H1 (cell line): ENCODE measurements around the gene ZNF333. TPM values are rescaled to one million over a fixed set of nuclear protein-coding genes. Genes with fewer than 3 reads are reported as not detected.
"Not testable (repeated sequence)": the region's sequence is repeated elsewhere in the genome, so short reads cannot be mapped to it uniquely, and the experiment has no call there.

Experiments
- CTCF ChIA-PET: fragments of 300-600 bp; sonication (Branson Sonifier 250); formaldehyde crosslinking; loops from one replicate; lab custom pipeline; 2021; ENCODE audit not compliant: partially characterized antibody; lab: Charles Lee
- POLR2A ChIA-PET: fragments of 300-600 bp; sonication (Branson Sonifier 250); formaldehyde crosslinking; loops from one replicate; lab custom pipeline; 2021; ENCODE audit warnings: inconsistent platforms; ENCODE audit not compliant: partially characterized antibody; lab: Charles Lee
- DNase-seq, 2 experiments: peaks; one replicate each; pipeline versions ENCODE4 v3.0.0 to v3.0.0-alpha.2; 2010 to 2022; ENCODE audit warnings: low spot score in 2 of 2, low read depth in 1 of 2, mixed read lengths in 1 of 2
- FAIRE-seq: peaks from 2 replicates; lab custom pipeline; 2011; peaks lifted over from hg19 to GRCh38; lab: Jason Lieb, UNC
- H2AFZ ChIP-seq: 2 replicates; pipeline ENCODE4 v1.8.1; 2012; ENCODE audit warnings: low read length, inconsistent platforms
- H2AK5ac ChIP-seq: 2 replicates; pipeline ENCODE4 v1.6.1; 2013; ENCODE audit warnings: low read depth, low read length
- H2BK120ac ChIP-seq: replicated peaks from 2 replicates; pipeline ENCODE3; 2013; ENCODE audit warnings: low read depth, low read length, inconsistent platforms
- H2BK12ac ChIP-seq: 2 replicates; pipeline ENCODE4 v1.6.1; 2013; ENCODE audit warnings: low read depth, low read length
- H2BK15ac ChIP-seq: 2 replicates; pipeline ENCODE4 v1.6.1; 2013; ENCODE audit warnings: low read length
- H2BK20ac ChIP-seq: 2 replicates; pipeline ENCODE4 v1.6.1; 2013; ENCODE audit warnings: low read length
- H2BK5ac ChIP-seq: 2 replicates; pipeline ENCODE4 v1.6.1; 2013; ENCODE audit warnings: low read depth, low read length
- H3K14ac ChIP-seq: 2 replicates; pipeline ENCODE4 v1.6.1; 2013; ENCODE audit warnings: inconsistent platforms; ENCODE audit not compliant: insufficient read length
- H3K18ac ChIP-seq: 2 replicates; pipeline ENCODE4 v1.6.1; 2013; ENCODE audit warnings: low read length; ENCODE audit errors: extremely low read depth
- H3K23ac ChIP-seq: 2 replicates; pipeline ENCODE4 v1.6.1; 2013; ENCODE audit warnings: inconsistent platforms; ENCODE audit not compliant: insufficient read length
- H3K23me2 ChIP-seq: 2 replicates; pipeline ENCODE4 v1.6.1; 2013; ENCODE audit warnings: low read depth, low read length
- H3K27ac ChIP-seq: 2 replicates; pipeline ENCODE4 v1.6.1; 2011; ENCODE audit warnings: low read depth, low read length, inconsistent platforms
- H3K27me3 ChIP-seq, 4 experiments: replicated peaks in 1 of 4; 1 replicate in 1 of 4; 2 replicates in 3 of 4; pipeline versions ENCODE4 v1.6.1 to v1.8.1; 2011 to 2013; ENCODE audit warnings: low read length in 3 of 4, mild to moderate bottlenecking in 3 of 4, inconsistent platforms in 2 of 4, mixed read lengths in 2 of 4, moderate library complexity in 1 of 4; ENCODE audit not compliant: control insufficient read depth in 3 of 4, insufficient read depth in 3 of 4; ENCODE audit errors: extremely low read depth in 1 of 4
- H3K36me3 ChIP-seq, 4 experiments: 2 replicates each; pipeline versions ENCODE4 v1.6.1 to v1.8.1; 2011 to 2013; ENCODE audit warnings: mild to moderate bottlenecking in 4 of 4, low read length in 3 of 4, moderate library complexity in 2 of 4, control low read depth in 1 of 4, inconsistent platforms in 1 of 4; ENCODE audit not compliant: insufficient read depth in 4 of 4, control insufficient read depth in 2 of 4
- H3K4ac ChIP-seq: replicated peaks from 2 replicates; pipeline ENCODE3; 2013; ENCODE audit warnings: low read length, low read depth, mixed read lengths, inconsistent platforms; ENCODE audit not compliant: insufficient read length
- H3K4me1 ChIP-seq, 4 experiments: replicated peaks in 1 of 4; 1 replicate in 1 of 4; 2 replicates in 3 of 4; pipeline versions ENCODE4 v1.6.1 to v1.8.1; 2011 to 2013; ENCODE audit warnings: low read length in 3 of 4, inconsistent platforms in 2 of 4, mixed read lengths in 1 of 4; ENCODE audit not compliant: insufficient read depth in 4 of 4, control insufficient read depth in 3 of 4
- H3K4me2 ChIP-seq, 2 experiments: 2 replicates each; pipeline versions ENCODE4 v1.6.1 to v1.8.1; 2011 to 2013; ENCODE audit warnings: low read depth in 2 of 2, low read length in 2 of 2, control low read depth in 1 of 2, inconsistent platforms in 1 of 2, mild to moderate bottlenecking in 1 of 2; ENCODE audit not compliant: insufficient read depth in 1 of 2
- H3K4me3 ChIP-seq, 4 experiments: fragments of 200-600, 300-600 bp in 1 of 4; sonication (generic), shearing (Covaris generic), sonication (Bioruptor Twin) in 1 of 4; 2 replicates each; pipeline versions ENCODE4 v1.5.1 to v1.8.1; 2011 to 2016; ENCODE audit warnings: low read length in 4 of 4, low read depth in 3 of 4, control low read depth in 2 of 4, inconsistent platforms in 2 of 4, mild to moderate bottlenecking in 2 of 4, mixed read lengths in 1 of 4, moderate library complexity in 1 of 4; ENCODE audit not compliant: insufficient read depth in 2 of 4; ENCODE audit errors: extremely low read depth in 1 of 4
- H3K56ac ChIP-seq: replicated peaks from 2 replicates; pipeline ENCODE3; 2013; ENCODE audit warnings: low read depth, mild to moderate bottlenecking, mixed read lengths, low read length, inconsistent platforms; ENCODE audit not compliant: insufficient read length
- H3K79me1 ChIP-seq: 2 replicates; pipeline ENCODE4 v1.6.1; 2013; ENCODE audit warnings: low read depth, low read length, control low read depth
- H3K79me2 ChIP-seq, 2 experiments: 2 replicates each; pipeline versions ENCODE4 v1.6.1 to v1.8.1; 2012 to 2013; ENCODE audit warnings: low read length in 2 of 2, mild to moderate bottlenecking in 2 of 2, inconsistent platforms in 1 of 2; ENCODE audit not compliant: insufficient read depth in 2 of 2, control insufficient read depth in 1 of 2
- H3K9ac ChIP-seq, 4 experiments: replicated peaks in 1 of 4; 1 replicate in 1 of 4; 2 replicates in 3 of 4; pipeline versions ENCODE4 v1.6.1 to v1.8.1; 2011 to 2013; ENCODE audit warnings: low read depth in 3 of 4, low read length in 3 of 4, control low read depth in 2 of 4, mild to moderate bottlenecking in 2 of 4, moderate library complexity in 2 of 4, inconsistent platforms in 1 of 4; ENCODE audit errors: extremely low read depth in 1 of 4
- H3K9me3 ChIP-seq, 2 experiments: 2 replicates each; pipeline versions ENCODE4 v1.6.1 to v1.8.1; 2012 to 2013; ENCODE audit warnings: mild to moderate bottlenecking in 2 of 2, moderate library complexity in 2 of 2, control low read depth in 1 of 2, inconsistent platforms in 1 of 2, low read depth in 1 of 2, low read length in 1 of 2, mixed read lengths in 1 of 2; ENCODE audit not compliant: insufficient read depth in 2 of 2
- H4K20me1 ChIP-seq, 2 experiments: replicated peaks in 1 of 2; 2 replicates each; pipeline versions ENCODE3 to v1.8.1; 2011 to 2013; ENCODE audit warnings: inconsistent platforms in 2 of 2, low read length in 2 of 2, mild to moderate bottlenecking in 1 of 2; ENCODE audit not compliant: insufficient read depth in 2 of 2, control insufficient read depth in 1 of 2
- H4K5ac ChIP-seq: 2 replicates; pipeline ENCODE4 v1.6.1; 2013; ENCODE audit warnings: low read length, low read depth, mixed read lengths, inconsistent platforms; ENCODE audit not compliant: insufficient read length
- H4K8ac ChIP-seq: 2 replicates; pipeline ENCODE4 v1.8.0; 2013; ENCODE audit warnings: mild to moderate bottlenecking, moderate library complexity, low read length, inconsistent platforms; ENCODE audit not compliant: insufficient read depth; ENCODE audit errors: extremely low read depth
- H4K91ac ChIP-seq: replicated peaks from 2 replicates; pipeline ENCODE3; 2013; ENCODE audit warnings: low read length, mixed read lengths, inconsistent platforms; ENCODE audit not compliant: insufficient read length
- WGBS, 2 experiments: shearing (Covaris generic) in 1 of 2; methylation state at CpG; one replicate each; pipeline versions ENCODE4 v1.1.6 to v1.1.7; 2013 to 2015; ENCODE audit warnings: low lambda C conversion rate in 2 of 2, mixed read lengths in 2 of 2, inconsistent platforms in 1 of 2, low coverage in 1 of 2, missing lambda C conversion rate in 1 of 2; ENCODE audit not compliant: insufficient replicate concordance in 2 of 2, insufficient coverage in 1 of 2, insufficient read length in 1 of 2; ENCODE audit errors: extremely low coverage in 1 of 2, missing lambda C conversion rate in 1 of 2; 5-methylcytosine and 5-hydroxymethylcytosine counted together
- polyA plus RNA-seq, 7 experiments: library from polyadenylated mRNA; depleted of rRNA in 3 of 7; stranded (reverse) in 5 of 7; unstranded in 2 of 7; fragments of >200 nt in 5 of 7; fragments of 200-250 nt in 2 of 7; gene quantifications; 1 replicate in 5 of 7; 2 replicates in 1 of 7; 4 replicates in 1 of 7; pipeline versions ENCODE4 v1.2.1 to v1.2.3, GENCODE V29; 2011 to 2013; ENCODE audit warnings: missing spikeins in 2 of 7, mixed read lengths in 2 of 7
- total RNA-seq: library from RNA; stranded (reverse); fragmentation: NEBNext Ultra II Directional; extraction: Animal tissue kit (Norgen Biotek cat#: 25700); gene quantifications from 2 replicates; pipeline ENCODE4 v1.2.1, GENCODE V29; 2021

ZNF333 gene
- total and polyA plus RNA-seq, 2 of the 8 experiments (the other 6 are each of a cell fraction or from before 2014, with no cell fraction given): 7.3 to 8.4 TPM

- not testable (repeated sequence) for H4K5ac ChIP-seq, H4K20me1 ChIP-seq, H3K27me3 ChIP-seq, H3K4me1 ChIP-seq, H4K8ac ChIP-seq, H2BK12ac ChIP-seq, H3K23me2 ChIP-seq, H3K9ac ChIP-seq, H2BK15ac ChIP-seq, H2BK5ac ChIP-seq, H3K14ac ChIP-seq, H2BK120ac ChIP-seq, H3K4ac ChIP-seq, H3K23ac ChIP-seq, H3K9me3 ChIP-seq, H2AK5ac ChIP-seq, H3K4me2 ChIP-seq, H2BK20ac ChIP-seq, H3K27ac ChIP-seq, H4K91ac ChIP-seq, DNase-seq, H3K79me2 ChIP-seq, H2AFZ ChIP-seq, H3K56ac ChIP-seq, H3K18ac ChIP-seq, H3K36me3 ChIP-seq, H3K4me3 ChIP-seq, H3K79me1 ChIP-seq
- peak; percentile 66 for FAIRE-seq
- ChIA-PET CTCF (interaction anchor here (1.3 kb wide), 1 partner anchor 9 kb away, joined by 4 read pairs; no protein-coding TSS in a partner anchor), POLR2A (interaction anchor here (1.3 kb wide), 1 partner anchor 9 kb away, joined by 3 read pairs; no protein-coding TSS in a partner anchor)
- WGBS, 2 experiments: 94% methylated on average over 4 of the region's 18 CpGs; no CpG with 5 or more reads in 1 of the 2 experiments
These were observed 75.6 kb downstream of the ZNF333 start for GRCh38 chr19:14765403-14765802.

DNA sequence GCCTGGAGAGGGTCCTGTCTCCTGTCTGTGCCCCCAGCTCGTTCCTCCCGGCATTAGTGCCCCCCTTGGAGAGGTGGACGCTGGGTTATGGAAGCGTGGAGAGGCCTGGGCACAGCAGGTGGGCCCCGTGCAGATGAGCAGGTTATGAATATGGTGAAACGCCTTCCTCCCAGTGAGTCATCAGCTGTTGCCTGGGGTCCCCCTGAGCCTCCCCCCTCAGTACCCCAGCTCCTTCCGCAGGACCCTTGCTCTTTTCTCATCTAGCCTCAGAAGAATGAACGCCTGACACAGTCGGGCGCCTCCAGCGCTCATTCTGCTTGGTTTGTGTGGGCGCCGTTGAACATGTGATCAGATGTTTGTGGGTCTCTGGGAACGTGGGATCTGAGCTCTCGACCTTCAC is 76.0 kb downstream of the ZNF333 start:
- CTCF ChIA-PET, H2BK15ac ChIP-seq: not testable (repeated sequence)

More for the DNA sequence above, 76.0 kb downstream of the ZNF333 start:
- not testable (repeated sequence) for H3K79me2 ChIP-seq, H3K4me2 ChIP-seq, H2BK5ac ChIP-seq, H3K4ac ChIP-seq, H2BK120ac ChIP-seq, DNase-seq, H4K20me1 ChIP-seq, H3K18ac ChIP-seq, H3K4me3 ChIP-seq, H4K8ac ChIP-seq, H4K91ac ChIP-seq, H3K36me3 ChIP-seq, H2BK12ac ChIP-seq, H3K9me3 ChIP-seq, H3K9ac ChIP-seq, H3K79me1 ChIP-seq, H3K14ac ChIP-seq, H3K23ac ChIP-seq, H2AFZ ChIP-seq, H3K27me3 ChIP-seq, H2AK5ac ChIP-seq, H3K27ac ChIP-seq, H4K5ac ChIP-seq, H3K4me1 ChIP-seq, FAIRE-seq, H3K56ac ChIP-seq, H3K23me2 ChIP-seq, H2BK20ac ChIP-seq
- 95% methylated on average over 12 of the region's 15 CpGs; no CpG with 5 or more reads in 1 of the 2 experiments for WGBS, 2 experiments
- POLR2A ChIA-PET: interaction anchor here (1.3 kb wide), 1 partner anchor 9 kb away, joined by 3 read pairs; no protein-coding TSS in a partner anchor
